NCI-H2029 (cell line): ENCODE data around the gene PLCXD1.
"Not testable (repeated sequence)": the region's sequence is repeated elsewhere in the genome, so short reads cannot be mapped to it uniquely, and the experiment has no call there.

Source experiments
- DNase-seq: peaks from one replicate; lab custom pipeline; 2025; lab: John Stamatoyannopoulos, UW

PLCXD1 gene

DNA sequence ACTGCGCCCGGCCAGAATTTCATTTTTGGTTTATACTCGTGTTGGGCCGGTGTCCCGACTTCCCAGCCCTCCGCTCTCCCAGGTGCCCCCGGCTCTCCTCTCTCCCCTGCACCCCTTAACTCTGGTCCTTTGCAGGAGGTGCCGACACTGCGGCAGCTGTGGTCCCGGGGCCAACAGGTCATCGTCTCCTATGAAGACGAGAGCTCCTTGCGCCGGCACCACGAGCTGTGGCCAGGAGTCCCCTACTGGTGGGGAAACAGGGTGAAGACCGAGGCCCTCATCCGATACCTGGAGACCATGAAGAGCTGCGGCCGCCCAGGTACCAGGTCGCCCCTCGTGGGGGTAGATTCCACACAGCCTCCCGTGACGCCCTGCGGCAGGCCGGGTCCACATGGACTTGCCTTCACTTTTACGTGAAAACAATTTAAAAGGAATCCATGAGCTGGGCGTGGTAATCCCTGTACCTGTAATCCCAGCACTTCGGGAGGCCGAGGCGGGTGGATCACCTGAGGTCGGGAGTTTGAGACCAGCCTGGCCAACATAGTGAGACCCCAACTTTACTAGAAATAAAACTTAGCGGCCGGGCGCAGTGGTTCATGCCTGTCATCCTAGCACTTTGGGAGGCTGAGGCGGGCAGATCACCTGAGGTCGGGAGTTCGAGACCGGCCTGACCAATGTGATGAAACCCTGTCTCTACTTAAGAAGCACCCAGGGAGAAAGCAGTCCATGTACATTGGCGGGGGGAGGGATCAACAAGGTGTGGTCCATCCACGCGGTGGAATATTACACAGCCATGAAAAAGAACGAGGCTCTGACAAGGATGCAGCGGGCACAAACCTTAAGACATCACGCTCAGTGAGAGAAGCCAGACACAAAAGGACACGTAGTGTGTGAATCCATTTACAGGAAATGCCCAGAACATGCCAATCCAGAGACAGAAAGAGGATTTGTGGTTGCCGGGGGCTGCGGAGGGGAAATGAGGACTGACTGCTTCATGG, 12.0 kb downstream of the PLCXD1 start:
- DNase-seq: no peak

GRCh38 chrX:295136-295535, 14.0 kb downstream of the PLCXD1 start:
- no peak for DNase-seq

GRCh38 chrX:298993-299392, 17.8 kb downstream of the PLCXD1 start:
- no peak for DNase-seq

DNA sequence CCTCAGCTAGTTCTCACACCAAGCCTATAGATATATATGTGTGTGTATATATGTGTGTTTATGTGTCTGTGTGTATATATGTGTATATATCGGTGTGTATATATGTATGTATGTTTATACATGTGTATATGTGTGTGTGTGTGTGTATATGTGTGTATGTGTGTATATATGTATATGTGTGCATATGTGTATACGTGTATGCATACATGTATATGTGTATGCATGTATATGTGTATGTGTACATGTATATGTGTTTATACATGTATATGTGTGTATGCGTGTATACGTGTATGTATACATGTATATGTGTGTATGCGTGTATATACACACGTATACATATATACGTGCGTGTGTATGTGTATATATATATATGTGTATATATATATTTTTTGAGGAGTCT, 19.2 kb downstream of the PLCXD1 start:
- no peak for DNase-seq

- no peak for DNase-seq
Observed at GRCh38 chrX:302975-303374, 21.8 kb downstream of the PLCXD1 start.

GRCh38 chrX:305781-306613, 24.8 kb downstream of the PLCXD1 start:
- not testable (repeated sequence) for DNase-seq

GRCh38 chrX:306614-307251, 25.6 kb downstream of the PLCXD1 start:
- not testable (repeated sequence) for DNase-seq

- no peak for DNase-seq
Observed at GRCh38 chrX:307261-308111, 26.3 kb downstream of the PLCXD1 start.

- DNase-seq: no peak
Observed at GRCh38 chrX:308821-309520, 27.8 kb downstream of the PLCXD1 start.

DNA sequence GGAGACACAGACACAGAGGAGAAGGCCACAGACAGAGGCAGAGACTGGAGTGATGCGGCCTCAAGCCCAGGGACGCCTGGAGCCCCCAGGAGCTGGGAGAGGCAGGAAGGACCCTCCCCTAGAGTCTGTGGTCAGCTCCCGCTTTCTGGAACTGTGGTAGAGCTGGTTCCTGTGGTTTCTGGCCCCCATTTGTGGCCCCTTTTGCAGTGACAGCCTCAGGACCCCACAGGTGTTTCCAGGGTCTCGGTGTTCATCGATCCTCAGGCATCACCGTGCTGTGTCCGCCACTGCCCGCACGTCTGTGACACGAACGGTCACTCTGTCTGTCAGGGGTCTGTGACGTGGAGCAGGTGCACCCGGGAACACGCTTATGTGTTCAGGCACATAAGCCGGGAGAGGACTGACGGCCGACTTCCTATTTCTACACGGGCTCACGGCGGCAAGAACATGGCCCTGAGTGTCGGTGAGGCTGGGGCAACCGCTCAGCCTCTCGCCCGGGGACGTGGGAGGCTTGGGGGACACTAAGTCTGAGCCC, 29.5 kb downstream of the PLCXD1 start:
- no peak for DNase-seq

- DNase-seq: no peak
Observed at GRCh38 chrX:311156-312129, 30.3 kb downstream of the PLCXD1 start.

GRCh38 chrX:312621-313331, 31.6 kb downstream of the PLCXD1 start:
- DNase-seq: no peak

DNA sequence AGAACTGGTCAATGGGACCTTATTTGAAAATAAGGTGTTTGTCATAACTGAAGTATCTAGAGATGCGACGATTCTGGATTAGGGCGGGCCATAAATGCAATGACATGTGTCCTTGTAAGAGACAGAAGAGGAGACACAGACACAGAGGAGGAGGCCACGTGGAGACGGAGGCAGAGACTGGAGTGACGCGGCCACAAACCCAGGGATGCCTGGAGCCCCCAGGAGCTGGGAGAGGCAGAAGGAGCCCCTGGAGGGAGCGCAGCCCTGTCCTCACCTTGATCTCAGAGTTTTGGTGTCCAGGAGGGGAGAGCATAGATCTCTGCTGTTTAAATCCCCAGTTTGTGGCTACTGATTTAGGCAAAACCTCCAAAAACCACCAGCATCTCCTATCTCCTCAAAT, 32.4 kb downstream of the PLCXD1 start:
- DNase-seq: no peak

GRCh38 chrX:314049-314448, 32.9 kb downstream of the PLCXD1 start:
- DNase-seq: no peak

DNA sequence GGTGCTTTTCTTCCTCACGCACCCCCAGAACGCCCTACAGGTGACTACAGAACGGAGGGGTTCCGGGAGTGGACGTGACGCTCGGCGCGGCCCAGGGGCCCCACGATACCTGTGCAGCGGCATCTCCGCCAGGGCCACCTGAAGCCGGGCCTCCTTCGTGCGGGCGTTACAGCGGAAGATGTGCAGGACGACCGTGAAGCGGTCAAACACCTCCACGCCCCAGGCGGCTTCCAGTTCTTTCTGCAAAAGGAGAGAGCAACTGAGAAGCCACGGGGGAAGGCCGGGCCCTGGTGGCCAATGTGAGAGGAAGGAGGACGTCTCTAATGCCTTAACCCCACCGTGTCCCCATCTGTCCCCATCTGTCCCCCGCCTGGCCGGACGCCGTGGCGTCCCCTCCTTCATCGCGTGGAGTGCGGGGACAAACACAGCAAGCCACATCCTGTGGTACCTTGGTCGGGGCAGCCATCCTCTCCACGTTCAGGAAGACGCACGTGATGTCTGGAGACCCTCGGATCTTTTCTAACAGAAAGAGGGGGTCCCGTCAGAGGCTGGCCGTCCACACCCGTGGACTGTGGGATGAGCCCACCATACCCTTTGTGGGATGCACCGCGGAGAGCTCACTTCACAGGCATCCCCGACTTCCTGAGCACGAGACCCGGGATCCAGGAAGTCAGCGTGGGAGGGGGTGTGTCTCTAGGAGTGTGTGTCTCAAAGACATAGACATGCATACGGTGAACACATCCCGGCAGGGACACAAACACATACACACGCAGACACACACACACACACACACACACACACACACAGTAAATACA, 33.8 kb downstream of the PLCXD1 start:
- DNase-seq: no peak

- no peak for DNase-seq
Observed at GRCh38 chrX:316351-317325, 35.5 kb downstream of the PLCXD1 start.
